HEK293T (cell line): ENCODE data around the gene ANO3.

ENCODE experiments used
- ELF4 ChIP-seq: fragments of 450-650 bp; IDR thresholded peaks from 2 replicates; pipeline ENCODE4 v1.6.1; 2017; ENCODE audit warnings: antibody characterized with exemption
- FOXK2 ChIP-seq: fragments of 450-650 bp; IDR thresholded peaks from 2 replicates; pipeline ENCODE4 v1.6.1; 2016; ENCODE audit warnings: mild to moderate bottlenecking

- TF ChIP-seq ELF4 (no peak), FOXK2 (no peak)
Observed at GRCh38 chr11:26539517-26539916, 207.6 kb downstream of the ANO3 start.
